ENCODE measurements around the gene TRPM2.
"Not testable (repeated sequence)": the region's sequence is repeated elsewhere in the genome, so short reads cannot be mapped to it uniquely, and the experiment has no call there.

TRPM2 gene

DNA sequence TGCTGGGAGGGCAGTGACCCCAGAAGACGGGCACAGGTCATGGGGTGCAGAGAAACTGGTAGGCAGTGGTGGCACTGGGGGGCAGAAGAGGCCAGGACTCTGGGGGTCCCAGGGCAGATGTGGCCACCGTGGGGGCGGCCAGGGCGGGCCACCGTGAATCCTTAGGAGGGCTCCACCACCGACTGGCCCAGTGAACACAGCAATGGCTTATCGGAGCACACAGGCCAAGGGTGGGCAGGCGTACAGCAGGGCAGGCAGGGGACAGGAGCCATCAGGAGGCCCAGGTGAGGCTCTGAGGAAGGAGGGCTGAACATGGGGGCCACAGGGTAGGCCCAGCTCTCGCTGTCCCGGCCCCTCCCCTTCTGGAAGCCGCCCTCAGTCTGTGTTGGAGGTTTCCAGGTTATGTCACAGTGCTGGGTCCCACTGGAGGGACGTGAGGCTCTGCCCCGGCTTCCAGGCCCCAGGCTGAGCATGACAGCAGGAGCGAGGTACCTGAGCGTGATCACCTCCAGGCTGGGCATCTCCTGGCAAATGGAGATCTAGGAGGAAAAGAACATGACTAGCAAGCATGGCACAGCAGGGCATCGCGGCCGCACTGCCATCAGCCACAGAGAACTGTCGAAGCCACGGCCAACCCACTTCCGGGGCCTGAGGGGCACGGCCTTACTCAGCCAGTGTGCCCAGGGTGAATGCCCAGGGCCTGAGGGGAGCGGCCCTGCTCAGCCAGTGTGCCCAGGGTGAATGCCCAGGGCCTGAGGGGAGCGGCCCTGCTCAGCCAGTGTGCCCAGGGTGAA lies 18.0 kb upstream of the TRPM2 start:
- DNase-seq (ENCODE audit: low spot score), result no peak

DNA sequence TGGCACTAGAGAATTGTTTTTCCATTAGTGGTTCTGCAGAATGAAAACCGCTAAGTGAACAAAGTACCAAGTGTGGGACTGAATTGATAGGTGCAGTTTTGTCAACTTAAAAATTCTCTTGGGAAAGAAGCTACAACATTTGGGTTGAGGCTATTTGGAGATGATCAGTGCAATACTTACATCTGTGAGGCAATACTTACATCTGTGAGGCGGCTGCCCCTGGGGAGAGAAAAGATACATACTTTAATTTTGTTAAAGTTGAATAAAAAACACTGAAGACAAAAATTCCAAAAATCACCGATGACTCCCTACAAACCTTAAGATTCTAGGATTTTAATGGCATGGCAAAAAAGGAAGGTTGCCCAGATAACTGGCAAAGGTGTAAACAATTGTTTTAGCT lies 16.0 kb upstream of the TRPM2 start:
- DNase-seq (ENCODE audit: low spot score), result no peak

DNA sequence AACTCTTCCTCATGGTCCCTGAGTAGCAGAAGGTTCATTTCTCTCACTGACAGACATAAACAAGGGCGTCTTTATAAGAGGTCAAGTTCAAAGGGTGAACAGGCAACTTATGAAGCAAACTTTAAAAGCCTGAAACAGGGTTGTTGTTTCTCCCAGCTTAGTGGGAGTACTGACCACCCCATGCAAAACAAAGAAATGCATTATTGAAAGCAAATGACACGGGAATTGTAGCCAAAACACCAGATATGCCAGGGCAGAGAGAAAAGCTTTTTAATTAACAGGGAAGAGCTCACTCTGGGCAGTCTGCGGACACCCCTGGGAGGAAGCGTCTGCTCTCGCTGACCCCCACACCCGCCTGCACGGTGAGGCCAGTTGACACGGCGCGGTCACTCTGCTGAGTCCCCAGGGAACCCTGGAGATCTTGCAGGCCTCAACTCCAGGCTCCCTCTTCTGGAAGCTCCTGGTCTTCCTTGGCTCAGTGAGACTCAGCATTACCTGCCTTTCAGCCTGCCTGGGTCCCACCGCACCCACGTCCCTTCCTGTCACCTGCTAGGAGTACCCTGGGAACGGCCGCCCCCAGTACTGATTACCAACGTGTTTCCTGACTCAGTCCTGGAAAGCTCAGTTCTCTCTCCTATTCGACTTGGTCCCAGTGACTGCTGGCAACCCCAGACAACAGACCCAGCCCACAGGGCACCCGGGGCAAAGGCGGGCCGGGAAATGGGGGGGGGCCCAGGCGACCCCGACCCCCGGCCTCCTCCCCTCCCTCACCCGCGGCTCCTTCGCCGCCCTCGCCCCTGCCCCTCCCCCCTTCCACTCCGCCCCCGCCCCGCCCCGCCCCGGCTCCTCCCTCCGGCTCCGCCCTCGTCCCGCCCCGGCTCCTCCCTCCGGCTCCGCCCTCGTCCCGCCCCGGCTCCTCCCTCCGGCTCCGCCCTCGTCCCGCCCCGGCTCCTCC lies 15.2 kb upstream of the TRPM2 start:
- DNase-seq (ENCODE audit: low spot score), result peak; percentile 58

DNA sequence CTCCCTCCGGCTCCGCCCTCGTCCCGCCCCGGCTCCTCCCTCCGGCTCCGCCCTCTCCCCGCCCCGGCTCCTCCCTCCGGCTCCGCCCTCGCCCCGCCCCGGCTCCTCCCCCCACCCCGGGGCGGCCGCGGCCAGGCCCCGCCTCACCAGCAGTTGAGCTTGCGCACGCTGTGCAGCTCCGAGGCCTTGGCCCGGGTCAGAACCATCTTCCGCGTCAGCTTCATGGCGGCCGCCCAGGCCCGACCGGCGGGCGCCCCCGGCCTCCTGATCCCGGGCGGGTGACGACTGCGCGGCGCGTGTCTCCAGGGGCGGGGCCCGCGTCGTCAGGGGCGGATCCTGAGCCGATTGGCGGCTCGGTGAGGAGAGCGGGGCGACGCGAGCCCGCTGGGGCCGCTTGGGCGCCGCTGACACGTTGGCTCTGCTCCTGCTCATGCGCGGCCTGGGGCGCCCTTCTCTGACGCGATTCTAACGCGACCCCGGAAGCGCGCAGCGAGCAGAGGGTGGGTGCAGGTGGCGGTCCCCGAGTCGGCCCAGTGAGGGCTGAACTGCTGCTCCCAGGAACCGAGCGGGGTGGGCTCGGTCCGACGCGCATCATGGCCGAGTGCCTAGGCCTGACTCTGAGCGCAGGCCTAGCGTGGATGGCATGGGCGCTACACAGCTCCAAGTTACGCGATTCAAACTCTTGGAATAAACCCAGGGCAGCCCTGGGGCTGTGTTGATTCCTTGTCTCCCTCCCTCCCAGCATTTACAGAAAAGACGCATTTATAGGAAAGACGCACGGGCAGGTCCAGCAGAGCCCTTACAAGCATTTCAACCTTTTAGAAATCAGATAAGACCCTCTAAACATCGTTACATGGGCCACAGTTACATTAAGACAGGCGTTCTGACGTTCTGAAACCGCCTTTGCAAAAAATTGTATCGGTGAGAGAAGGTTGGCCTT lies 14.2 kb upstream of the TRPM2 start, which contains the start of gene CFAP410:
CFAP410 (minus strand) TSS at position 420 of the 940 bp plus-strand sequence; CDS start at position 224, 196 bp downstream.
- peak; percentile 98 for DNase-seq (ENCODE audit: low spot score)

DNA sequence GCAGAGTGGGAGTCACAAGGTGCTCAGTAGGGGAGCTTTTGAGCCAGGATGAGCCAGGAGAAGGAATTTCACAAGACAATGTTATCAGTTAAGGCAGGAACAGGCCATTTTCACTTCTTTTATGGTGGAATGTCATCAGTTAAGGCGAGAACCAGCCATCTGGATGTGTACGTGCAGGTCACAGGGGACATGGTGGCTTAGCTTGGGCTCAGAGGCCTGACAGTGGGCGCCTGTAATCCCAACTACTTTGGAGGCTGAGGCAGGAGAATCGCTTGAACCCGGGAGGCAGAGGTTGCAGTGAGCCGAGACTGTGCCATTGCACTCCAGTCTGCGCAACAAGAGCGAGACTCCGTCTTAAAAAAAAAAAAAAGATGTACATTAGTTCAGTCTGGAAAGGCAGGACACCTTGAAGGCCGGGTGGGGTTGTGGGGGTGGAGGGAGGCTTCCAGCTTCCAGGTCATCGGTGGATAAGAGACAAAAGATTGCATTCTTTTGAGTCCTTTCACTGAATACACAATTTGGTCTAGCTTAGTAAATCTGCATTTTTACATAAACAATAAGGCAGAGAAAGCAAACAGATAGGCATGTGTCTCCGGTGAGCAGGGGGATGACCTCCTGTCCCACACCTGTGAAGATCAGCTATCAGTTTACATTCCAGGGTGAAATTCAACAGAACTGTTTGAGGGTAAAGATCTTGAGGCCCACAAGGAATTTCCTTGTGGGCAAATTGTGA lies 11.5 kb upstream of the TRPM2 start:
- DNase-seq (ENCODE audit: low spot score), result not testable (repeated sequence)

DNA sequence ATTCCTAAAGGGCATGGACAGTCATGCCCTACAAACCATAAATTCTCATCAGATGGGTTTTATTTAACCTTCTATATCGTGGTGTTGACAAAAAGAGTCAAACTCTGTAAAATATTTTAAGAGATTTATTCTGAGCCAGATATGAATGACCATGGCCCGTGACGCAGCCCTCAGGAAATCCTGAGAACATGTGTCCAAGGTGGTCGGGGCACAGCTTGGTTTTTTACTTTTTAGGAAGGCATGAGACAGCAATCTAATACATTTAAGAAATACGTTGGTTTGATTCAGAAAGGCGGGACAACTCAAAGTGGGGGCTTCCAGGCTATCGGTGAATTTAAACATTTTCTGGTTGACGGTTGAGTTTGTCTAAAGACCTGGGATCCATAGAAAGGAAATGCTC lies 10.4 kb upstream of the TRPM2 start:
- not testable (repeated sequence) for DNase-seq (ENCODE audit: low spot score)

DNA sequence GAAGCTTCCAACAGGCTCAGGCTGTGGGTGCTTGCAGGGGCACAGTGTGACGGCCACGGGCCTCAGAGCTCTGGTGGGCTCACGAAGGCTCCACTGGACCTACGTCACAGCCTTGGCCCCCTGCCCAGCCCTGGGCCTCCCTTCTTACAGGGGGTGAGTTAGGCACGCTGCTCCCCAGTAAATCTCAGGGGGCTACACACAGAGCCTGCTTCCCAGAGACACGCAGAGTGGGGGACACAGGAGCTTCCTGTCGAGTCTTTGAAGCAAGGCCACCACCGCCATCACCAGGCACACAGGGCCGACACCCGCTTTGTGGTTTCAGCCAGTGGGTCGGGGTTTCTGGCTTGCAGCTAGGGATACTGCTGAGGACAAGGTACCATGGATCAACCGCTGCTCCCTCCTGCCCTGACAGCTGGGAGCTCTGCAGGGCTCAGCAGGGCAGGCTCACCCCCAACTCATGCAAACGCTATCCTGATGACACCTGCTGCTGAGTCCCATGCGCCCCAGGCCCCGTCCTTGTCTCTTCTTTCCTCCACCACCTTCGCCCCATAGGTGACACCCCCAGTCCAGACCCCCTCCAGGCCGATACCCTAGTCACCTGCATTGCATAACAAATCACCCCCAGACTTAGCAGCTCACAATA lies 8.8 kb upstream of the TRPM2 start:
- DNase-seq (ENCODE audit: low spot score), result no peak

DNA sequence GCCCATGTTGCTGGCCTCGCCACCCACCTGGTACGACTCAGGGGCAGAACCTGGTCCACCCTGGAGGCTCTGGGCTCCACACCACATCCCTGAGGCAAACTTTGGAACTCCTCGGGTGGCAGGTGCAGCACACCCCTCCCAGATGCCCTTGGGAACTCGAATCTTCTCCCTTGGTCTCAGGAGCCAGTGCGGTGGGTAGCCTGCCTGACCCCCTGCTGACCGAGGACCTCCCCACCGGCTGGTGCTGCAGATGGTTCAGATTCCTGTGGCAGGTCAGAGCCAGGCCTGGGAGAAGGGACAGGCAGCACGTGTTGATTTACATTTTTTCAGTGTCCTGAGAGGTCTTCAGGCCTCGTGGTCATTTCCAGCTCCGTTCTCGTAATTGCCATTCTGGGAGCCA lies 7.9 kb upstream of the TRPM2 start:
- no peak for DNase-seq (ENCODE audit: low spot score)

DNA sequence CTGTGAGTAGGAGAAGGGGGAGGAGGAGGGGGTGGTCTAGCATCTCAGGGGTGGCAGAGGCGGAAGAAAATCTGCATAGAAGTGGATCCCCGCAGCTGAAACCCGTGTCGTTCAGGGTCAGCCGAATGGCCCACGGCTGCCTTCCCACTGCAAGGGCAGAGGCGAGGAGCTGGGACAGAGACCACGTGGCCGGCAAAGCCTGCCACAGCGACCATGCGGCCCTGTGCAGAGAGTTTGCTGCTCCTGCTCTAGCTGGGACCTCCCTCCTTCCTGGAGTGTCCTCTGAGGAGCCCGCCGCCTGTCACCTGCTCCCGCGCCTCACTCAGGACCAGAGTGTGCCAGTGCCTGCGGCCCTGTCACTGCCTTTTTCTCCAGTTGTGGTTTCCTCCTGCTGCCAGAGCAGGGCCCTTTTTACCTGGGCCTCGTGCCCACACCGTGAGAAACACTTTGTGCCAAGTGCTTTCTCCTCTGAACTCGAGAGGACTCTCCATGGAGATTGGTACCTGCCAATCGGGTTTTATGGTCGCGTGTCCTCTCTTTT lies 5.4 kb upstream of the TRPM2 start:
- no peak for DNase-seq (ENCODE audit: low spot score)

DNA sequence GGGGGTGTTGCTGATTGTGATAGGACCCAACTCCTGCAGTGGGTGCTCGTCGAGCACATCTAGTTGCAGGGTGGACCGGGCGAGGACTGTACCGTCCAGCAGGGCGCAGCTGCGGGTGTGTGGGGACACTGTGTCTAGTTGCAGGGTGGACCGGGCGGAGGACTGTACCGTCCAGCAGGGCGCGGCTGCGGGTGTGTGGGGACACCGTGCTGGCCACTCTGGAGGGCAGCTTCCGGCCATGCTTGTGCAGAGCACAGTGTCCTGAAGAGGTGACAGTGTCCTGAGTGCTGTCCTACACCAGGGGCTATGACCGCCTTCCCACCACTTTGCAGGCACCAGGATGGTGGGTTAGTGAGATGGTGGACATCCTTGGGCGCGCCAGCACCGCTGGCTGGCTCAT lies 4.6 kb upstream of the TRPM2 start:
- no peak for DNase-seq (ENCODE audit: low spot score)

DNA sequence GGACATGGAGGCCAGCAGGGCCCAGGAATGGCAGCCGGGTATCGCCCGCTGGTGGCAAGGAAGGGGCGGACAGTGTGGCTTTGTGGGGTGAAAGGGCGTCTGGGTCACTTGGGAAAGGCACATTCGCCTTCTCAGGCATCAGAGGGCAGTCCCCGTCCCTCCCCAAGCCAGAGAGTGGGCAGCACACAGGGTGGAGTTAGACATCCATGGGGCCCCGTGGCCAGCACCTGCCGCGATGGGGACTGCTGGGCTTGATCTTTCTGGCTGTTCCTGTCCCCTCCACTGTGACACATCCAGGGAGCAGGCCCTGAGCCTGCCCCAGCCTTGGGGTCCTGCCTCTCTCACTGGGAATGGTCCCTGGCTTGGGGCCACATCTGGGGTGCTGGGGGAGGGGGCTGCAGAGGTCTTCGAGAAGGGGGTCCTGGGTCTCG lies 4.0 kb upstream of the TRPM2 start:
- DNase-seq (ENCODE audit: low spot score), result no peak

DNA sequence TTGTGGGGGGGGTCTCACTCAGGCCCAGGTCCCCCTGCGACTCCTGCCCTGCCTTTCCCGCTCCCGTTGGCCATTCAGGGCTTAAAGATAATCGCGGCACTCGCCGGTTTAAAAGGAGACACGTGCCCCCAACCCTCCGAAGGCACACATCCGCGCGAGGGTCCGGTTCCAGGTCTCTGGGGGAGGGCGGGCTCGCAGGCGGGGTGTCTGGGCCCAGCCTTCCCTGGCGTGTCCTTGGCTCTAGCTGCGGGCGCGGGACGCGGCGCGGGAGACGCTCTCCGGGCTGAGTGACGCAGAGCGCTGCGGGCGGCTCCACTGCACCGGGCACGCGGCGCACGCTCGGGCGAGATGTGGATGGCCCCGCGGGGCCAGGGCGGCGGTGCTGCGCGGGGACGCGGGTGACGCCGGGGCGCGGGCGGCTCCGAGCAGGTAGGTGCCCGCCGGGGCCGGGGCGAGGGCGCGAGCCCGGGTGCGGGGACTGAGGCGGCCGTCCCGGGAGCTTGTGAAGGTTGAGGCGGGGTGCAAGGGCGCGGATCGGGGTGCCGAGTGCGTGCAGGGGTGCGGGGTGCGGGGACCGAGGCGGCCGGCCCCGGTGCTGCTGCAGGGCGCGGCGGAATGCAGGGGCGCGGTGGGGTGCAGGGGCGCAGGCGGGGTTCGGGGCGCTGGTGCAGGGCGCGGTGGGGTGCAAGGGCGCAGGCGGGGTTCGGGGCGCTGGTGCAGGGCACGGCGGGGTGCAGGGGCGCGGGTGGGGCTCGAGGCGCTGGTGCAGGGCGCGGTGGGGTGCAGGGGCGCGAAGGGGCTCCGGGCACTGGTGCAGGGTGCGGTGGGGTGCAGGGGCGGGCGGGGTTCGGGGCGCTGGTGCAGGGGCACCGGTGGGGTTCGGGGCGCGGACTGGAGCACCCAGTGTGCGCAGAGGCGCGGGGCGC lies 3.3 kb upstream of the TRPM2 start:
- no peak for DNase-seq (ENCODE audit: low spot score)

DNA sequence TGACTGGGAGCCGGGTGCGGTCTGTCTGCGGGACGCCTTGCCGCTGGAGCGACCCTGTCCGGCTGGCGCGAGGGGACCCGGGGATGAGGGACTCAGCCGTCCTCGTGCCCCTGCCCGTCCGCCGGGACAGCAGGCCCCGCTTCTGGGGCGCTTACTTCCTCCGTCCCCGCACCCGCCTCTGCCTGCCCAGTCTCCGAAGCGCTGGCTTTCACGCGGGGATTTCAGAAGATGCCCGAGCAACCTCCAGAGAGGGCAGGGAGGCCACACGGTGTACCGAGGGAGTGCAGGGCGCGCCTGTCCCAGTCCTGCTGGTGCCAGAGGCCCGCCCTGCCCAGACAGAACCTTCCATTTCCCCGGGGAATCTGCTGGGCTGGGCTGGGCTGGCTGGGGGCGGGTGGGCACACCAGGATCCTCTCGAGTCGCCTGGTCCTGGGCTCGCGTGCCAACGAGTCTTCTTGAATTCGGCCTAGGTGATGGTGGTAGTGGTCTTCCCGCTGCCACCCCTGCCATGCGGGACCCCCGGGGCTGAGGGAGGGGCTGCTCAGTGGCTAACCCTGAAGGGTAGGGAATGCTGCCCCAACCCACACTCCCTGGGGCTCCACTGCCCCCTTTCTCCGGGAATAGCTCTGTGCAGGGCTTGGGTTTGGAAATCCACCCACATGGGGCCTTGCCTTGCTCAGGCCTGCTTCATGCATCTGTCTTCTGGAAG lies 2.5 kb upstream of the TRPM2 start:
- no peak for DNase-seq (ENCODE audit: low spot score)

DNA sequence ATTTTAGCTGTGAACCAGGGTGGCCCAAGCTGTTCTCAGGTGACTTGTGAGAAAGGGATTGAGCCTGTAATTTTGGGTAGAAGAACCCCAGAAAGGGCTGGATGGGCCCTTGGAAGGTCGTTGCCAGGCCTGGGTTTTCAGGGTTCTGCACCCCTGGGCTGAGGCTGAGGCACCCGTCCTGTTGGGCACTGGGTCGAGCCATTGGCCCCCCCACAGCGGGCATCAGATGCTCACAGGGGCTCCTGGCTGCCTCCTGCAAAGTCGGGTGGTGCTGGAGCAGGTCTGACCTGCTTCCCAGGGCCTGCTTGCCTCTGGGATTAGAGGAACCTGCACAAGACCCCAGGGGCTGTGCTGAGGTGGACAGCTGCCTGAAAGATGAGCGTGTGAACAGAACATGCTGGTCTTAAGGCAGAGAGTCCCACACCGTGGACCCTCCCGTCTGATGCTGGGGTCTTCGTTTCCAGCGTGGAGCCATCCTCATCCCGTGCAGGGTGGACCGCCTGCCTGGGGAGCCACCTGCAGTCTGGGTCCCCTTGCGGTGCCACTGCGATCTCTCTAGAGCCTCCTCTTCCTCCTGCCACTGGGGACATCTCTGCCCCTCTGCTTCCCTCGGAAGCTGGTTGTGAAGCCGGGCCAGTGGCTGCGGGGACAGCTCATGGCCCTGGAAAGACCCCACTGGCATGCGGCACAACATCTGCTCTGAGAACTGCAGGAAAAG lies 1.7 kb upstream of the TRPM2 start:
- DNase-seq (ENCODE audit: low spot score), result no peak

DNA sequence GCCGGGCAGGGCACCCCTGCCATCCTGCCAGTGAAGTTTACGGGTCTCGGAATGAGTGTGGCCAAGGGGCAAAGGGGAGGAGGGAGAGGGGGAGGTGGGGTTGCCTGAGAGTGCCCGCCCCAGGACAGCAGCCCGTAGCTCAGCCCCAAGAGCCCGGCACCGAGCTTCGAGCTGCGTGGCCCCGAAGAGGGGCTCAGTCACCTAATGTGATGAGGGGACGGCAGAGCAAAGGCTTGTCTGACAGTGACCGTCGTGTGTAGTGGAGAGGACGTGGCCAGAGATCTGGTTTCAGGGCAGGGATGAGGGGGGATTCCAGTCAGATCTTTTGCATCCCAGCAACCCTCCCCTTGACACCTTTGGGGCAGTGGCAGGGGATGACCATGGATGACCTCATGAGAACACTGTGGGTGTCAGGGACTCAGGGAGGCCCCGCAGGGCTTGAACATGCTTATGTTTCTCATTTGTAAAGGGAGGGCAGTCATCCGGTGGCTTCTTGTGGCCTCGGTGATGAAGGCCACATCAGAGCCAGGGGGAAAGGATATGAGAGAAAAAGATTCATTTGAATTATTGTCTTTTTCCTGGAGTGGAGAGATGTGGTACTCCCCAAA lies 1.1 kb upstream of the TRPM2 start:
- DNase-seq (ENCODE audit: low spot score), result no peak

DNA sequence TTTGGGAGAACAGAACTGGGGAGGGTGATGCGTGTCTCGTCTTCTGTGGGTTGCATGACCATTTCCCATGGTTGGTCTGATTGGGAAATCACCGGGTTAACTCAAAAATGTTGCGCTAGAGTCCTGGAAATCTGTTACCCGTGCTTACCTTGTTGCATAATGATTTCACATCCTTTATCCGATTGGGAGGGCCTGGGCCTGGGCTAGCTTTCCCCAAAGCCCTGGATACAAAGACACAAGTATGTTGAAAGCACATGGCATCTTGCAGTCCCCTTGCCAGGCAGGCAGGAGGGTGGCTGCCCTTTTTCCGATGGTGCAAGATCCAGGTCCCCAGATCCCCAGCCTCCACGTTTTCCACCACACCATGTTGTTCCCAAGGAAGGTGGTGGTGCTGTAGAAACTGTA lies 582 bp downstream of the TRPM2 start:
- no peak for DNase-seq (ENCODE audit: low spot score)
